Stimulated activated effector memory CD8-positive, alpha-beta T cell treated with anti-CD3 and anti-CD28 coated beads, Interleukin-12 subunit alpha, Interleukin-12 subunit beta, amount 100 ng/mL, for 72 hours (primary cell): Measurements from ENCODE around the gene MRGPRE.
A peak's percentile ranks its signal among the peaks of the same experiment; 100 is the strongest.

ENCODE experiments used
- ATAC-seq: fragments of 150-1000 bp; cut with Tn5 transposase; 2 replicates; pipeline ENCODE4 v1.10.0; 2021
- DNase-seq, 2 donors: peaks; one replicate each; pipeline ENCODE4 v3.0.0; 2021 to 2022; ENCODE audit warnings: low spot score in 2 of 2
- H3K27ac Mint-ChIP-seq: one replicate; pipeline ENCODE4 v1.8.0; 2022; ENCODE audit warnings: mild to moderate bottlenecking, mixed read lengths
- H3K36me3 Mint-ChIP-seq: one replicate; pipeline ENCODE4 v1.8.0; 2022; ENCODE audit warnings: mild to moderate bottlenecking, mixed read lengths
- H3K4me1 Mint-ChIP-seq: one replicate; pipeline ENCODE4 v1.8.0; 2022; ENCODE audit warnings: mixed read lengths
- H3K4me3 Mint-ChIP-seq: one replicate; pipeline ENCODE4 v1.8.0; 2022; ENCODE audit warnings: mild to moderate bottlenecking, mixed read lengths
- H3K9me3 Mint-ChIP-seq: one replicate; pipeline ENCODE4 v1.8.0; 2022; ENCODE audit warnings: mixed read lengths

Gene MRGPRE

GRCh38 chr11:3230636-3231549 is 1.3 kb downstream of the MRGPRE start:
- H3K4me3 Mint-ChIP-seq: no peak overlapping the region

GRCh38 chr11:3229673-3230630 is 2.3 kb downstream of the MRGPRE start:
- ATAC-seq (no peak), DNase-seq (peak in 1 of 2 donors; percentile 40)
- Mint-ChIP-seq H3K27ac (no peak overlapping the region), H3K9me3 (no peaks in the 10 kb centered on the region), H3K36me3 (no peaks in the 10 kb centered on the region), H3K4me1 (no peaks in the 10 kb centered on the region), H3K4me3 (no peak overlapping the region)

More at GRCh38 chr11:3230636-3231549, 1.3 kb downstream of the MRGPRE start:
- H3K9me3 Mint-ChIP-seq: no peaks in the 10 kb centered on the region
- H3K27ac Mint-ChIP-seq: no peak overlapping the region
- H3K36me3 Mint-ChIP-seq: no peaks in the 10 kb centered on the region
- H3K4me1 Mint-ChIP-seq: no peaks in the 10 kb centered on the region
- no peak for ATAC-seq
- peak in 1 of 2 donors; percentile 38 for DNase-seq

- no peak for ATAC-seq
Measured at GRCh38 chr11:3228445-3228829, 3.8 kb downstream of the MRGPRE start.

GRCh38 chr11:3227568-3228444 is 4.4 kb downstream of the MRGPRE start:
- ATAC-seq: no peak
- no peak overlapping the region for H3K4me3 Mint-ChIP-seq
- no peaks in the 10 kb centered on the region for H3K9me3 Mint-ChIP-seq
- H3K27ac Mint-ChIP-seq: no peak overlapping the region
- H3K36me3 Mint-ChIP-seq: no peaks in the 10 kb centered on the region
- peaks cover 6% of the 10 kb centered on the region for H3K4me1 Mint-ChIP-seq
- peak in 1 of 2 donors; percentile 35 for DNase-seq

More at GRCh38 chr11:3228445-3228829, 3.8 kb downstream of the MRGPRE start:
- no peaks in the 10 kb centered on the region for H3K36me3 Mint-ChIP-seq
- H3K9me3 Mint-ChIP-seq: no peaks in the 10 kb centered on the region
- H3K4me1 Mint-ChIP-seq: peaks cover under 1% of the 10 kb centered on the region
- H3K4me3 Mint-ChIP-seq: no peak overlapping the region
- DNase-seq: no peak
- no peak overlapping the region for H3K27ac Mint-ChIP-seq

- Mint-ChIP-seq H3K4me1 (peaks cover 10% of the 10 kb centered on the region), H3K27ac (no peak overlapping the region), H3K4me3 (no peak overlapping the region), H3K9me3 (no peaks in the 10 kb centered on the region), H3K36me3 (no peaks in the 10 kb centered on the region)
- DNase-seq: peak in 1 of 2 donors; percentile 28
- no peak for ATAC-seq
Measured at GRCh38 chr11:3226846-3227567, 5.2 kb downstream of the MRGPRE start.

GRCh38 chr11:3225826-3226750 is 6.1 kb downstream of the MRGPRE start:
- Mint-ChIP-seq H3K4me3 (no peak overlapping the region), H3K27ac (no peak overlapping the region)

GRCh38 chr11:3225159-3225758 is 7.0 kb downstream of the MRGPRE start:
- Mint-ChIP-seq H3K4me1 (peaks cover 10% of the 10 kb centered on the region), H3K36me3 (no peaks in the 10 kb centered on the region), H3K4me3 (no peak overlapping the region), H3K9me3 (no peaks in the 10 kb centered on the region), H3K27ac (no peak overlapping the region)
- DNase-seq: no peak
- no peak for ATAC-seq

More at GRCh38 chr11:3225826-3226750, 6.1 kb downstream of the MRGPRE start:
- Mint-ChIP-seq H3K36me3 (no peaks in the 10 kb centered on the region), H3K9me3 (no peaks in the 10 kb centered on the region), H3K4me1 (peaks cover 10% of the 10 kb centered on the region)
- DNase-seq (peak in 1 of 2 donors; percentile 37), ATAC-seq (no peak)

GRCh38 chr11:3224401-3225057 is 7.7 kb downstream of the MRGPRE start:
- H3K4me1 Mint-ChIP-seq: peaks cover 10% of the 10 kb centered on the region
- H3K4me3 Mint-ChIP-seq: no peak overlapping the region
- DNase-seq (no peak), ATAC-seq (no peak)
- no peaks in the 10 kb centered on the region for H3K9me3 Mint-ChIP-seq
- no peaks in the 10 kb centered on the region for H3K36me3 Mint-ChIP-seq
- no peak overlapping the region for H3K27ac Mint-ChIP-seq

GRCh38 chr11:3223932-3224381 is 8.3 kb downstream of the MRGPRE start:
- no peak overlapping the region for H3K27ac Mint-ChIP-seq
- DNase-seq (no peak), ATAC-seq (no peak)
- H3K36me3 Mint-ChIP-seq: no peaks in the 10 kb centered on the region
- no peak overlapping the region for H3K4me3 Mint-ChIP-seq
- H3K4me1 Mint-ChIP-seq: peaks cover 10% of the 10 kb centered on the region
- no peaks in the 10 kb centered on the region for H3K9me3 Mint-ChIP-seq

- DNase-seq (no peak), ATAC-seq (no peak)
- no peak overlapping the region for H3K27ac Mint-ChIP-seq
- H3K4me1 Mint-ChIP-seq: peaks cover 10% of the 10 kb centered on the region
- H3K4me3 Mint-ChIP-seq: no peak overlapping the region
- no peaks in the 10 kb centered on the region for H3K36me3 Mint-ChIP-seq
- H3K9me3 Mint-ChIP-seq: no peaks in the 10 kb centered on the region
Measured at GRCh38 chr11:3222941-3223915, 9.0 kb downstream of the MRGPRE start.

GRCh38 chr11:3222003-3222855 is 10.0 kb downstream of the MRGPRE start:
- DNase-seq (no peak), ATAC-seq (no peak)
- Mint-ChIP-seq H3K9me3 (no peaks in the 10 kb centered on the region), H3K36me3 (no peaks in the 10 kb centered on the region), H3K4me3 (no peak overlapping the region), H3K4me1 (peaks cover 12% of the 10 kb centered on the region), H3K27ac (no peak overlapping the region)
